B cell (primary cell): ENCODE results near the gene ANKRD65. TPM values are rescaled to one million over a fixed set of nuclear protein-coding genes. Genes with fewer than 3 reads are reported as not detected.
"Not testable (repeated sequence)": the region's sequence is repeated elsewhere in the genome, so short reads cannot be mapped to it uniquely, and the experiment has no call there.

Experiments
- ATAC-seq: fragments of 200-7000 bp; cut with Tn5 transposase; one replicate; pipeline ENCODE4 v1.10.0; 2021; ENCODE audit warnings: low read depth, mild to moderate bottlenecking, moderate number of reproducible peaks, moderate library complexity
- CTCF ChIA-PET: fragments of 350-600 bp; sonication (Branson Sonifier 250); formaldehyde crosslinking; loops from one replicate; lab custom pipeline; 2021; ENCODE audit warnings: antibody characterized with exemption, inconsistent platforms; lab: Charles Lee
- POLR2A ChIA-PET: fragments of 350-600 bp; sonication (Branson Sonifier 250); formaldehyde crosslinking; loops from one replicate; lab custom pipeline; 2021; ENCODE audit warnings: antibody characterized with exemption; lab: Charles Lee
- DNase-seq: peaks from one replicate; pipeline ENCODE4 v3.0.0; 2013
- H2AFZ ChIP-seq: 2 replicates; pipeline ENCODE4 v1.6.1; 2012; ENCODE audit warnings: mild to moderate bottlenecking, low read depth, low read length; ENCODE audit not compliant: insufficient read depth, poor library complexity, severe bottlenecking
- H3K27ac ChIP-seq, 2 donors: 1 replicate in 1 of 2; 2 replicates in 1 of 2; pipeline ENCODE4 v1.5.1; 2012 to 2013; ENCODE audit warnings: low read length in 2 of 2, mild to moderate bottlenecking in 2 of 2, moderate library complexity in 1 of 2
- H3K27me3 ChIP-seq, 4 experiments: fragments of 200-600 bp in 1 of 4; sonication (generic) in 1 of 4; replicated peaks in 1 of 4; 1 replicate in 2 of 4; 2 replicates in 2 of 4; pipeline versions ENCODE4 v1.6.1 to v1.7.0; 2013 to 2016; ENCODE audit warnings: low read length in 3 of 4, mild to moderate bottlenecking in 2 of 4, mixed read lengths in 1 of 4, moderate library complexity in 1 of 4; ENCODE audit not compliant: insufficient read depth in 4 of 4, control insufficient read depth in 3 of 4; ENCODE audit errors: control extremely low read depth in 1 of 4
- H3K36me3 ChIP-seq, 2 experiments: replicated peaks in 1 of 2; 1 replicate in 1 of 2; 2 replicates in 1 of 2; pipeline versions ENCODE4 v1.6.1 to v1.7.1; 2013; ENCODE audit warnings: low read length in 1 of 2; ENCODE audit not compliant: insufficient read depth in 2 of 2, control insufficient read depth in 1 of 2; ENCODE audit errors: control extremely low read depth in 1 of 2, extremely low read depth in 1 of 2
- H3K4me1 ChIP-seq, 2 donors: fragments of 200-600 bp in 1 of 2; sonication (generic) in 1 of 2; 1 replicate in 1 of 2; 2 replicates in 1 of 2; pipeline versions ENCODE4 v1.5.1 to v1.6.1; 2013 to 2017; ENCODE audit warnings: low read length in 2 of 2; ENCODE audit not compliant: control insufficient read depth in 2 of 2, insufficient read depth in 2 of 2
- H3K4me2 ChIP-seq: replicated peaks from 2 replicates; pipeline ENCODE3; 2012; ENCODE audit warnings: mild to moderate bottlenecking, low read depth, low read length; ENCODE audit not compliant: poor library complexity, severe bottlenecking
- H3K4me3 ChIP-seq, 5 experiments: fragments of 200-600 bp in 1 of 5; sonication (generic) in 1 of 5; 1 replicate in 3 of 5; 2 replicates in 2 of 5; pipeline versions ENCODE4 v1.5.1 to v1.7.0; 2011 to 2016; ENCODE audit warnings: low read length in 4 of 5, mild to moderate bottlenecking in 4 of 5, low read depth in 2 of 5, control low read depth in 1 of 5, moderate library complexity in 1 of 5; ENCODE audit not compliant: insufficient read depth in 1 of 5; ENCODE audit errors: control extremely low read depth in 1 of 5, extremely low read depth in 1 of 5
- H3K79me2 ChIP-seq: fragments of 200-600 bp; sonication (generic); one replicate; pipeline ENCODE4 v1.6.0; 2016; ENCODE audit warnings: low read length; ENCODE audit not compliant: control insufficient read depth, insufficient read depth
- H3K9ac ChIP-seq: fragments of 200-600 bp; sonication (generic); 2 replicates; pipeline ENCODE4 v1.6.1; 2017; ENCODE audit warnings: mild to moderate bottlenecking, low read length, moderate library complexity
- H3K9me3 ChIP-seq, 3 donors: one replicate each; pipeline versions ENCODE4 v1.6.1 to v1.7.1; 2013; ENCODE audit warnings: low read length in 2 of 3; ENCODE audit not compliant: control insufficient read depth in 2 of 3, insufficient read depth in 1 of 3; ENCODE audit errors: control extremely low read depth in 1 of 3
- H4K20me1 ChIP-seq: 2 replicates; pipeline ENCODE4 v1.6.0; 2012; ENCODE audit warnings: mild to moderate bottlenecking, low read length; ENCODE audit not compliant: insufficient read depth, control insufficient read depth, poor library complexity, severe bottlenecking
- H3K27ac Mint-ChIP-seq: one replicate; pipeline ENCODE4 v1.8.0; 2021; ENCODE audit warnings: mixed read lengths
- H3K27me3 Mint-ChIP-seq: one replicate; pipeline ENCODE4 v1.8.0; 2021; ENCODE audit warnings: mixed read lengths
- H3K4me1 Mint-ChIP-seq: one replicate; pipeline ENCODE4 v1.8.0; 2021; ENCODE audit warnings: mixed read lengths
- H3K4me3 Mint-ChIP-seq: one replicate; pipeline ENCODE4 v1.8.0; 2021; ENCODE audit warnings: mixed read lengths
- H3K9me3 Mint-ChIP-seq: one replicate; pipeline ENCODE4 v1.8.0; 2022; ENCODE audit warnings: mixed read lengths; ENCODE audit not compliant: insufficient read depth
- WGBS: methylation state at CpG from one replicate; pipeline ENCODE4 v1.1.5; 2013; ENCODE audit warnings: missing lambda C conversion rate; ENCODE audit not compliant: insufficient coverage; 5-methylcytosine and 5-hydroxymethylcytosine counted together
- intact Hi-C: fragments of 100-400 bp; cut with micrococcal nuclease; formaldehyde crosslinking; loops from one replicate; pipeline ENCODE4 v1.10.0; 2022
- polyA plus RNA-seq: library from polyadenylated mRNA; depleted of rRNA; stranded (reverse); fragments of >200 nt; gene quantifications from 2 replicates; pipeline ENCODE4 v1.2.3, GENCODE V29; 2012
- total RNA-seq, 2 donors: library from RNA; stranded (reverse); fragments of 120-200 nt in 1 of 2; gene quantifications; 1 replicate in 1 of 2; 2 replicates in 1 of 2; pipeline versions ENCODE4 v1.2.3 to v1.2.4, GENCODE V29; 2013 to 2022

ANKRD65 gene
- total and polyA plus RNA-seq, 2 donors (not counting 1 experiment from before 2014, with no cell fraction given) = 0.12 TPM; not detected in 1

DNA sequence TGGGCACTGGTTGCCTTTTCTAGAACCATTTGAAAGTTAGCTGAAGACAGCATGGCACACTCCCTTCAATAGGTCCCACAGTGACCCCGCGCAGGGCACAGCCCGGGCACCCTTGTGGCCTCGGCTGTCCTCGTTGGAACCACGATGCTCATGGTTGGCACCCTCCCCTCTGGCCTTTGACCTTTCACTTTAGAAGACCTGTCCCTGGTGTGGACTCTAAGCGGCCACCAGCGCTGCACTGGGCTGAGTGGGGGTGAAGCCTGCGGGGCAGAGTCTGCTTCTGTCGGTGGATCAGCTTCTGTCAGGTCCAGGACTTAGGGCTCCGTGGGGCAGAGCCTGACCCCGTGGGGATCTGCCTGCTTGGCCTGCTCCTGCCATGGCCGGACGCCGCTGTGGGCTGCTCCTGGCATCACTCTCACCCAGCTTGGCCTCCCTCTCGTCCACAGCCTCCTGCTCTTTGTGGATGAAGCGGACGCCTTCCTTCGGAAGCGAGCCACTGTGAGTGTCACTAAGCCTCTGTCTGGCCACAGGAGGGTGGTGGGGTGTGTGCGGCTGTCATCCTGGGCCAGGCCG, 35.7 kb upstream of the ANKRD65 start:
- 80% methylated on average over 13 of the region's 22 CpGs for WGBS
- H3K9me3 Mint-ChIP-seq, H3K27ac ChIP-seq, H3K36me3 ChIP-seq, CTCF ChIA-PET, H3K9me3 ChIP-seq, intact Hi-C loops, POLR2A ChIA-PET, H3K79me2 ChIP-seq, H3K27me3 Mint-ChIP-seq, H3K4me1 ChIP-seq, H3K9ac ChIP-seq, H4K20me1 ChIP-seq, H3K4me1 Mint-ChIP-seq, H3K4me3 ChIP-seq, H3K27ac Mint-ChIP-seq, DNase-seq, ATAC-seq, H3K4me2 ChIP-seq, H2AFZ ChIP-seq, H3K4me3 Mint-ChIP-seq: not testable (repeated sequence)
- peaks cover 0 to 12% (median 0%) of the 10 kb centered on the region in 4 experiments for H3K27me3 ChIP-seq

DNA sequence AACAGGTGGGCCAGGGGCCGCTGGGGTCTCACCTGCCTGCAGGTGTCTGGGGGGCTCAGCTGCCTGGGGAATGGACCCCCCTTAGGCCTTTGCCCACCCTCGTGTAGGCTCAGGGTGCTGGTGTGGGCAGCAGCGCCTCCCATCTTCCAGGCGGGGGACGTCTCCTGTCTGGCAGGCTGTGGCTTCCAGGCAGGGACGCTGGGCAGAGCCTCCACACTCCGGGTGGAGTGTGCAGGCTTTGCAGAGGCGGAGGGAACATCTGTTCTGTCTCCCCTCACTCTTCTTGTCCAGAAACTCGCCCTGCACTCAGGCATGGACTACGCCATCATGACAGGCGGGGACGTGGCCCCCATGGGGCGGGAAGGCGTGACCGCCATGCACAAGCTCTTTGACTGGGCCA, 34.9 kb upstream of the ANKRD65 start:
- H3K4me3 Mint-ChIP-seq, H4K20me1 ChIP-seq, H3K27ac ChIP-seq, H3K4me1 ChIP-seq, ATAC-seq, H3K9ac ChIP-seq, H3K4me2 ChIP-seq, H3K9me3 ChIP-seq, H3K4me1 Mint-ChIP-seq, H3K9me3 Mint-ChIP-seq, H2AFZ ChIP-seq, DNase-seq, H3K36me3 ChIP-seq, H3K27me3 ChIP-seq, H3K27me3 Mint-ChIP-seq, H3K4me3 ChIP-seq, POLR2A ChIA-PET, H3K79me2 ChIP-seq, CTCF ChIA-PET, H3K27ac Mint-ChIP-seq, intact Hi-C loops: not testable (repeated sequence)
- no CpG with 5 or more reads among the region's 15 CpGs for WGBS
